Measurements from ENCODE around the gene NOM1.

NOM1 gene

GRCh38 chr7:157009170-157009777 is 59.8 kb downstream of the NOM1 start:
- TF ChIP-seq, protein P1, sequence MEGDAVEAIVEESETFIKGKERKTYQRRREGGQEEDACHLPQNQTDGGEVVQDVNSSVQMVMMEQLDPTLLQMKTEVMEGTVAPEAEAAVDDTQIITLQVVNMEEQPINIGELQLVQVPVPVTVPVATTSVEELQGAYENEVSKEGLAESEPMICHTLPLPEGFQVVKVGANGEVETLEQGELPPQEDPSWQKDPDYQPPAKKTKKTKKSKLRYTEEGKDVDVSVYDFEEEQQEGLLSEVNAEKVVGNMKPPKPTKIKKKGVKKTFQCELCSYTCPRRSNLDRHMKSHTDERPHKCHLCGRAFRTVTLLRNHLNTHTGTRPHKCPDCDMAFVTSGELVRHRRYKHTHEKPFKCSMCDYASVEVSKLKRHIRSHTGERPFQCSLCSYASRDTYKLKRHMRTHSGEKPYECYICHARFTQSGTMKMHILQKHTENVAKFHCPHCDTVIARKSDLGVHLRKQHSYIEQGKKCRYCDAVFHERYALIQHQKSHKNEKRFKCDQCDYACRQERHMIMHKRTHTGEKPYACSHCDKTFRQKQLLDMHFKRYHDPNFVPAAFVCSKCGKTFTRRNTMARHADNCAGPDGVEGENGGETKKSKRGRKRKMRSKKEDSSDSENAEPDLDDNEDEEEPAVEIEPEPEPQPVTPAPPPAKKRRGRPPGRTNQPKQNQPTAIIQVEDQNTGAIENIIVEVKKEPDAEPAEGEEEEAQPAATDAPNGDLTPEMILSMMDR (conservative IDR thresholded peaks at IDR 0.05; ENCODE audit: low read length), result no peak
- no peak for DNase-seq (ENCODE audit: low read depth)
- no peak overlapping the region for H3K4me3 ChIP-seq (ENCODE audit: low read length)

GRCh38 chr7:157009778-157010587 is 60.5 kb downstream of the NOM1 start:
- DNase-seq (ENCODE audit: low read depth), result no peak
- H3K4me3 ChIP-seq (ENCODE audit: low read length), result no peak overlapping the region
- TF ChIP-seq, protein P1 (conservative IDR thresholded peaks at IDR 0.05; ENCODE audit: low read length), result no peak

DNA sequence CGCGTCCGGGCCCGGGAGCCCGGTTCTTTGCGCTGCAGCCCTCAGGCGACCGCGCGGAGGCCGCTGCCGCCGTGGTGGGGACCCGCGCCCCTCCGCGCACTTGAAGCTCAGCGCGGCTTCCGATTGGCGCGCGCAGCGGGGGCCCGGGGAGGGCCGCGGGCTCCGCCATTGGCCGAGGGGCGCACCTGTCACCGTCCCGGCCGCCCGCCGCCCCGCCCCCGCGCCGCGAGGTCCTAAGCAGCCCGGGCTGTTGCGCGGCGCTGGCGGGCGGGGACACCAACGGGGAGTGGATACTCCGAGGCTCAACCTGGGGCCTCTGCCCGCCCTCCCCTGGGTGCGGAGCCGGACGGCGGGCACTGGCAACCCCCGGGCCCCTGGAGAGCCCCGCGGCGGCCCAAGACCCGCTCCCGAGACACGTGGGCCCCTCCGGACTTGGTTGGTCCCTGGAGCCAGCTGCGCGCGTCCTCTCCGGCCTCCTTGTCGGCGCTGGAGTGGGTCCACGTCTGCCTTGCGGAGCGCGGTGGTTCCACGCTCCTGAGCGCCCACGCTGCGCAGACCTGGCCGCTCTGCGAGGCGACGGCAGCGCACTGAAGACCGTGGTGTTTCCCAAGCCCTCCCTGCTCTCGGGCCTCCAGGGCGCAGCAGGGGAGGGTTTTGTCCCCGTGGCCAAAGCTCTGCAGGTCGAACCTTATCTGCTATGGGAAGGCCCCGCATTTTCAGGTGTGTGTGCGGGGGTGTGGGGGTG is 61.2 kb downstream of the NOM1 start, which contains the start of gene MNX1:
Gene MNX1, minus strand, starts transcription at position 76 of the 745 bp plus-strand sequence. CDS start 313 bp downstream, outside the sequence.
- DNase-seq (ENCODE audit: low read depth), result no peak
- no peak within 1 kb of the TSS for H3K4me3 ChIP-seq (ENCODE audit: low read length)

DNA sequence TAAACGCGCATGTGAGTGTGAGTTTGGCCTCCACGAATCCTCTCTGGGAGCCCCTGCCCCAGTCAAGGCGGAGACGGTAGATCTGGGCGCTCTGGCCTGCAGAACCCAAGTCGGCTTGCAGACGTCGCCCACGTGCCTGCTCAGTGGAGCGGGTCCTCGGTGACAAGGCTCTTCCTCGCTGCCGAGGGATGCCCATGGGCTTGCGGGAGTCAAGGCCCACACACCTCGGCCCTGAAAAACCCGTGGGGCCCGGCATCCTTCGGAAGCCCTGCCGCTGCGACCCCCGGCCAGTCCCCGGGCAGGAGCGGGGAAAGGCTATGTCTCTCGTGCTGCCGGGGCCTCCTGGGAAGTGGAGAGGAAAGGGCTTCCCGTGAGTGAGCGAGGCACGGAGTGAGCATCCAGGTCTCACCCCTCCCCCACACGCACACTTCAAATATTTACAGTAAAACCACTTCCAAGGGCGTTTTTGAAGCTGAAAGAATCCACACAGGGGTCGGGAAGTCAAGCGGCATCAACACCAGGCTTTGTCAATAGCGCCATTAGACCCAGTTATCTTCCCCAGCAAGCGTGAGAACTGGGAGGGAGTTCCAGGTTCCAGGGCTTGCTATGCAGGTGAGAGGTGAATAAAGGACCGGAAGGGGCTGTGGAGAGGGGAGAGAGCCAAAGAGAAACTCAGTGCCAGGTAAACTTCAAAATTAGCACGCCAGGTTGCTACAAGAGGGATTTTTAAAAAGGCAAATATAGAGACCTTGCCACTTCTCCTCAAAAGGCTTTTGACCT is 62.0 kb downstream of the NOM1 start:
- DNase-seq (ENCODE audit: low read depth), result no peak
- TF ChIP-seq, protein P1 (conservative IDR thresholded peaks at IDR 0.05; ENCODE audit: low read length), result no peak
- H3K4me3 ChIP-seq (ENCODE audit: low read length), result no peak overlapping the region

More for the DNA sequence above, 61.2 kb downstream of the NOM1 start, which contains the start of gene MNX1:
- TF ChIP-seq, protein P1 (conservative IDR thresholded peaks at IDR 0.05; ENCODE audit: low read length), result no peak

DNA sequence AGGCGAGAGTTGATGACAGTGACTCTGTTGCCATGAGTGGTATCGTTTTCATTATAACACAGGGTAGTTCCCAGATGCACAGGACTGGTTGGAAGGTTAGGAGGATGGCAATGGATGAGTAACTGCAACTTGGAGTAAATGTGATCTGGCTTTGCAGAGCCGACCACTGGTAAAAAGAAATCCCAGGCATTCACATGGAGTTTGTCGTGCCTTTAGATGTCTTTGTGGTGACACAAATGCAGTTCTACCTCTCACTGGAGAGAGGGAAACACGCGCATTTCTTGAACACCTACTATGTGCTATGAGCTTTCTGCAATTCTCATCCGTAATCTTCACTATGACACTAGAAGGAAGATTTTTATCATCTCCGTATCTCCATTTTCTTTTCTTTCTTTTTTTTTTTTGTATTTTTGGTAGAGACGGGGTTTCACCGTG is 62.6 kb downstream of the NOM1 start:
- TF ChIP-seq, protein P1 (conservative IDR thresholded peaks at IDR 0.05; ENCODE audit: low read length), result no peak
- DNase-seq (ENCODE audit: low read depth), result no peak
- no peak overlapping the region for H3K4me3 ChIP-seq (ENCODE audit: low read length)

DNA sequence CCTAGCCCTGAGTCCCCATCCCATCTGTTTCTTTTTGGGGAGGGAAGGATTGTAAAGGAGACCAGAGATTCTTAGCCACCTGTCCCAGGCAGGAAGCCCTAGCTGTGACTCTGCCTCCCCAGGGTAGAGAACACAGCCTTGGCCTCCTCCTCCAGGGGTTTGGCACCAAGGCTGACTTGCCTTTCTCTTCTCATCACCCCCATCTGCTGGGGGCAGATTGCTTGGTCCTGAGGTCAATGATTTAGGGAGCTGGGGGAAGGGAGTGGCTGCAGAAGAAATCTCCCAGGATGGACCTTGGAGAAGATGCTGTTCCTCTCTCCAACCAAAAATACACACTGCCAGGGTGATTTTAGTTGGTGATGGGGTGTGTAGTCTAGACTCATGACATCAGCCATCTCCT is 63.6 kb downstream of the NOM1 start:
- no peak for DNase-seq (ENCODE audit: low read depth)
- H3K4me3 ChIP-seq (ENCODE audit: low read length), result no peak overlapping the region
- TF ChIP-seq, protein P1 (conservative IDR thresholded peaks at IDR 0.05; ENCODE audit: low read length), result no peak

Data from AG10803 (cell line).